GM19468 (cell line): ENCODE data around the gene CDKN2C.
"Not testable (repeated sequence)": the region's sequence is repeated elsewhere in the genome, so short reads cannot be mapped to it uniquely, and the experiment has no call there.

Source experiments
- ATAC-seq: cut with Tn5 transposase; IDR thresholded peaks from one replicate; pipeline ENCODE4 v1.9.1; 2021; ENCODE audit warnings: mild to moderate bottlenecking, moderate library complexity, moderate number of reproducible peaks; ENCODE audit not compliant: unreplicated experiment; ENCODE audit errors: extremely low read depth

CDKN2C gene

DNA sequence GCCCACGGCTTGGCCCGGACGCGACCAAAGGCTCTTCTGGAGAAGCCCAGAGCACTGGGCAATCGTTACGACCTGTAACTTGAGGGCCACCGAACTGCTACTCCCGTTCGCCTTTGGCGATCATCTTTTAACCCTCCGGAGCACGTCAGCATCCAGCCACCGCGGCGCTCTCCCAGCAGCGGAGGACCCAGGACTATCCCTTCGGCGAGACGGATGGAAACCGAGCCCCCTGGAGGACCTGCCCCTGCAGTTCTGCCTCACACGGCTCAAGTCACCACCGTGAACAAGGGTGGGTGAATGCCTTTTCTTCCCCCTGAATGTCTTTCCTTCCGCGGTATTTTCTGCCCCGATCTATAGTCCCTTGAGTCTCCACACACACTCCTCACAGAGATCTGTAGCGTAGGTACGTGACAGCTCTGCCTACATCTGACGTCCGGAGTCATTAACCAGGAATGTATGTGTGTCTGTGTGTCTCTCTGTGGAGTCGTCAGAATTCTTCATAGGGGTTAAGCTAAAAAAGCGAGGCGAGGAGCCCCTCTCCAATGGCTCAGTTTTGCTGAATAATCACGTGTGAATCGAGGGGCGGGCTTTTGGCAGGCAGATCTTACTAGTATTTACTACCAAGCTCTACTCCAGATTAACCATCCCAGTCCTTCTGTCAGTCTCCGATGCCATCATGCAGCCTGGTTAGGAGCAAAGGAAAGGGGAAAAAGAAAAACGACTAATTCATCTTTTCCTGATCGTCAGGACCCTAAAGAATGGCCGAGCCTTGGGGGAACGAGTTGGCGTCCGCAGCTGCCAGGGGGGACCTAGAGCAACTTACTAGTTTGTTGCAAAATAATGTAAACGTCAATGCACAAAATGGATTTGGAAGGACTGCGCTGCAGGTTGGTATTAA is at the start of gene CDKN2C:
TSS of gene CDKN2C (plus strand) at position 635 of the 898 bp plus-strand sequence. CDS start at position 759, 124 bp downstream.
- no peak for ATAC-seq

DNA sequence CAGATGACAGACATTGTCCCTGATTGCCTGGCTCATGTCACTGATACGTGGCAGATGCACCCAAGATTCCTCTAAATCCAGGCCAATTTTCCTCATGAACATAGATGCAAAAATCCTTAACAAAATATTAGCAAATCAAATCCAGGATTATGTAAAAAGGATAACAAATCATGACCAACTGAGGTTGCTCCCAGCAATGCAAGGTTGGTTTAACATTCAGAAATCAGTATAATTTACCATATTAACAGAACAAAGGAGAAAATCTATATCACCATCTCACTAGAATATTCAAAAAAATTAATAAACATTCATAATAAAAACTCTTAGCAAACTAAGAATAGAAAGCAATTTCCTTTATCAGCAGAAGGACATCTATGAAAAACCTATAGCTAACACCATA is 49.6 kb upstream of the CDKN2C start:
- no peak for ATAC-seq

- no peak for ATAC-seq
Observed at GRCh38 chr1:50921029-50921428, 49.0 kb upstream of the CDKN2C start.

DNA sequence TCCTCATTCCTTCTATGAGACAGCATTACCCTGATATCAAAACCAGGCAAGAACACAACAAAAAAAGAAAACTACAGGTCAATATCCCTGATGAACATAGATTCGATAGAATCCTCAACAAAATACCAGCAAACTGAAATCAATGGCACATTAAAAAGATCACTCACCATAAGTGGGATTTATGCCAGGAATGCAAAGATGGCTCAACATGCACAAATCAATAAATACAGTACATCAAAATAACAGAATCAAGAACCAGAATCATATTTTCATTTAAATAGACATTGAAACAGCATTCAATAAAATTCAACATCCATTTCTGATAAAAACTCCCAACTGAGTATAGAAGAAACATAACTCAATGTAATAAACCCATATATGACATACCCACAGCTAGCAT is 46.5 kb upstream of the CDKN2C start:
- ATAC-seq: no peak

GRCh38 chr1:50929376-50929958 is 40.6 kb upstream of the CDKN2C start:
- ATAC-seq: no peak

DNA sequence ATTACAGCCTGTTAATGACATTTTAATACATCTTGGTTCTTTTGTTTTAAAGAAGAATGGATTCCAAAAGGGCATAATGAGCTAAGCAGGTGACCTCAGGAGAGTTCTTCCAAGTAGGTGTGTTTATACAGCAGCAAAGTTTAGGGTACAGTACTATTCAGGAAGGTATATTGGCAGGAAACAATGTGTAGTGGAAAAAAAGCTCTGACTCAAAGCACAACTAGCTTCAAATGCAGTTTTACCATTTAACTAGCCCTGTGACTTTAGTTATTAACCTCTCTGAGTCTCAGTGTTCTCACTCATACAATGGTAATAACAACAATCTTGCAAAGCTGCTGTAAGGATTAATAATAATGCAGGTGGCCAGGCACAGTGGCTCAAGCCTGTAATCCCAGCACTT is 39.9 kb upstream of the CDKN2C start:
- ATAC-seq: no peak

GRCh38 chr1:50930965-50931737 is 38.9 kb upstream of the CDKN2C start:
- ATAC-seq: no peak

DNA sequence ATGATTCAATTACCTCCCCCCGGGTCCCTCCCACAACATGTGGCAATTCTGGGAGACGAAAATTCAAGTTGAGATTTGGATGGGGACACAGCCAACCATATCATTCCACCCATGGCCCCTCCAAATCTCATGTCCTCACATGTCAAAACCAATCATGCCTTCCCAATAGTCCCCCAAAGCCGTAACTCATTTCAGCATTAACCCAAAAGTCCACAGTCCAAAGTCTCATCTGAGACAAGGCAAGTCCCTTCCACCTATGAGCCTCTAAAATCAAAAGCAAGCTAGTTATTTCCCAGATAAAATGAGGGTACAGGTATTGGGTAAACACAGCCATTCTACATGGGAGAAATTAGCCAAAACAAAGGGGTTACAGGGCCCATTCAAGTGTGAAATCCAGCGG is 38.0 kb upstream of the CDKN2C start:
- ATAC-seq: not testable (repeated sequence)

GRCh38 chr1:50933770-50934169 is 36.3 kb upstream of the CDKN2C start:
- not testable (repeated sequence) for ATAC-seq

DNA sequence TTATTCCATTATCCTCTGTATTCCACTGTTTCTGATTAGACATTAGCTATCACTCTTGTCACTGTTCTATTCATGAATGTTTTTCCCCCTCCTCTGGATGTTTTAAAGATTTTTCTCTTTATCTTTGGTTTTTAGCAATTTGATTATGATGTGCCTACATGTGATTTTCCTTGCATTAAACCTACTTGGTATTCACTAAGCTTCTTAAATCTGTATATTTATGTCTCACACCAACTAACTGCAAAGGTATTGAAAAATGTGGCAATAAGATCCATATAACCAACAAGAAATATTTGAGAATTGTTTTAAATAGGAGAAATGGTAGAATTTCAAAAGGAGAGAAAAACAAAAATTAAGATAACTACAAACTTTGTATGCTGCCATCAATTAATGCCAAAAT is 35.2 kb upstream of the CDKN2C start:
- ATAC-seq: no peak

DNA sequence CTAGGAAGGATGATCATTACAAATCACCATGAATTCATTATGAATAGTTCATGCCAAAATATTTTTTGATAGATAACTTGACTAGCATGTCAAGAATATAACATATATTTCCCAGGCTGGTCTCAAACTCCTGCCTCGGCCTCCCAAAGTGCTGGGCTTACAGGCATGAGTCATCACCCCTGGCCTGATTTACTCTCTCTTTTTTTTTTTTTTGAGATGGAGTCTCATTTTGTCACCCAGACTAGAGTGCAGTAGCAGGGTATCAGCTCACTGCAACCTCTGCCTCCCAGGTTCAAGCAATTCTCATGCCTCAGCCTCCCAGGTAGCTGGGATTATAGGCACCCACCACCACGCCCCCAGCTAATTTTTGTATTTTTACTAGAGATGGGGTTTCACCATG is 34.8 kb upstream of the CDKN2C start:
- ATAC-seq: not testable (repeated sequence)

- no peak for ATAC-seq
Observed at GRCh38 chr1:50936321-50936720, 33.7 kb upstream of the CDKN2C start.

- ATAC-seq: no peak
Observed at GRCh38 chr1:50940291-50940690, 29.8 kb upstream of the CDKN2C start.

DNA sequence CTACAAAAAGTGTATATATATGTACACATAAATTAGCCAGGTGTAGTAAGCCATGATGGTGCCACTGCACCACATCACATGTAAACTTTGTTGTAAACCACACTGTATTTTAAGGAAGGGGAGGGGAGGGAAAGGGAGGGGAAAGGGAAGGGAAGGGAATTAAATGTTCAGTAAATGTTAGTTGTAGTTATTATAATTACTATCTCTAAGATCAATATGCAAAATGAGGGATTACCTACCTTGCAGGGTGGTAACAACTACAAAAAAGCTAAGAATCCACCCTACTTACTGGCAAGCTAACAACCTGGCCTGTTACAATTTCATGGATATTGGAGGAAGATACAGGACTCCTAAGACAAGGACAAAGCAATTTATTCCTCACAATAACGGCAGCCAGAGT is 27.7 kb upstream of the CDKN2C start:
- no peak for ATAC-seq

GRCh38 chr1:50949286-50949982 is 20.6 kb upstream of the CDKN2C start:
- ATAC-seq: no peak

DNA sequence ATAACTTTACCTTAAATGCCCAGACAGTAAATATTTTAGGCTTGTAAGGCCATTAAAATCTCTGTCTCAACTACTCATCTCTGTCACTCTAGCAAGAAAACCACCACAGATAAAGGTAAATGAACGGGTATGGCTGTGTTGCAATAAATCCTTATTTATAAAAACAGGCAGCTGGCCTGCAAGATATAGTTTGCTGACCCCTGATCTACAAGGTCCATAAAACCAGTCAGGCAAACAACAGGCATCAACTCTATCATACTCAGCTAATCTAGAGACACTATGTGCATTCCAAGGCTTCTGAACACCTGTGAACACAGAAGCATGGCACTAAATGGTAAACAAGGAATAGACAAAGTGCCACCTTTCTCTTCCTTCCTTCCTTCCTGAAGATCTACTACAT is 19.6 kb upstream of the CDKN2C start:
- ATAC-seq: no peak

DNA sequence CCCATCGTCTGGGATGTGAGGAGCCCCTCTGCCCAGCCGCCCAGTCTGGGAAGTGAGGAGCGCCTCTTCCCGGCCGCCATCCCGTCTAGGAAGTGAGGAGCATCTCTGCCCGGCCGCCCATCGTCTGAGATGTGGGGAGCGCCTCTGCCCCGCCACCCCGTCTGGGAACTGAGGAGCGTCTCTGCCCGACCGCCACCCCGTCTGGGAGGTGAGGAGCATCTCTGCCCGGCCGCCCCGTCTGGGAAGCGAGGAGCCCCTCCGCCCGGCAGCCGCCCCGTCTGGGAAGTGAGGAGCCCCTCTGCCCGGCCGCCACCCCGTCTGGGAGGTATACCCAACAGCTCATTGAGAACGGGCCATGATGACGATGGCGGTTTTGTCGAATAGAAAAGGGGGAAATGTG is 17.5 kb upstream of the CDKN2C start:
- not testable (repeated sequence) for ATAC-seq

- ATAC-seq: no peak
Observed at GRCh38 chr1:50955116-50955515, 14.9 kb upstream of the CDKN2C start.

DNA sequence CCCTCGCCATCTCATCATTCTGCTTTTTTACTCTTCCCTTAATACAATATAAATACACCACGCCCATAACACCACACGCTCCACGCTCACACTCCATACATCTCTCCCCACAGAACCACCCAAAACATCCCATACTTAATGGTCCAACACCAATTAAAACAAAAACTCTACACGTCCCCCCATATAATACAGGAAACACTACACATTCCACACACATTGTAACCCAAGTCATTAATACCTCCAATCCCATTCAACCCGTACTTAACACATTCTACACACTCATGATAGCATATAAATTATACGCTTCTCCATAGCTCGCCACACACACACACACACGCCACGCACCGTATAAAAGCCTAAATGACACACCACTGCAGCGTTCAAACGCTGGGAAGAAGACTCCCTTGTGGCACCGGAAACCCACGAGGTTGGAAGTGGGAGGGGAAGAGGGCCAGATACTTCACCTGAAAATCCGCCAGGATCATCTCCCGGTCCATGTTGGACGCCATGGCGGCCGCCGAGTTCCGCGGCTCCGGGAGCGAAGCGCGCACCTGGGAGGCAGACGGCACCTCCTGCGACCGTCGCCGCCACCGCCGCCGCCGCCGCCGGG is 10.6 kb upstream of the CDKN2C start:
- no peak for ATAC-seq
